ENCODE results near the gene TWF2.

The TWF2 gene

GRCh38 chr3:52237006-52237656, 1.8 kb downstream of the TWF2 start:
- DNase-seq: no peak

- DNase-seq: no peak
These were observed 2.5 kb downstream of the TWF2 start for GRCh38 chr3:52236424-52236886.

- no peak for DNase-seq
These were observed 4.2 kb downstream of the TWF2 start for GRCh38 chr3:52234516-52235447.

GRCh38 chr3:52233968-52234367, 5.0 kb downstream of the TWF2 start:
- no peak for DNase-seq

GRCh38 chr3:52233108-52233591, 5.8 kb downstream of the TWF2 start:
- no peak for DNase-seq

GRCh38 chr3:52232279-52233107, 6.5 kb downstream of the TWF2 start:
- no peak for DNase-seq

- no peak for DNase-seq
These were observed 7.3 kb downstream of the TWF2 start for GRCh38 chr3:52231502-52232278.

- no peak for DNase-seq
These were observed 8.0 kb downstream of the TWF2 start for GRCh38 chr3:52230889-52231499.

GRCh38 chr3:52230461-52230860, 8.5 kb downstream of the TWF2 start:
- no peak for DNase-seq

GRCh38 chr3:52229656-52230055, 9.3 kb downstream of the TWF2 start:
- no peak for DNase-seq

- DNase-seq: no peak
These were observed 10.1 kb downstream of the TWF2 start for GRCh38 chr3:52228751-52229291.

GRCh38 chr3:52228266-52228665, 10.7 kb downstream of the TWF2 start:
- no peak for DNase-seq

- DNase-seq: no peak
These were observed 11.2 kb downstream of the TWF2 start for GRCh38 chr3:52227766-52228165.

- no peak for DNase-seq
These were observed 11.8 kb downstream of the TWF2 start for GRCh38 chr3:52227117-52227516.

GRCh38 chr3:52226229-52226817, 12.6 kb downstream of the TWF2 start:
- DNase-seq: no peak

GRCh38 chr3:52225452-52226228, 13.3 kb downstream of the TWF2 start, which contains the start of gene TLR9:
TLR9 (minus strand) TSS chr3:52225645; CDS start chr3:52225529, 116 bp downstream.
- DNase-seq: no peak

- DNase-seq: no peak
These were observed 15.2 kb downstream of the TWF2 start for GRCh38 chr3:52223449-52224408.

- no peak for DNase-seq
These were observed 16.4 kb downstream of the TWF2 start for GRCh38 chr3:52222319-52223221.

Measured in SHP77 treated with DMSO at 0.1 percent for 48 hours (cell line).